IPS DF 6.9 (cell line): Measurements from ENCODE around the gene ABHD3.
"Not testable (repeated sequence)": the region's sequence is repeated elsewhere in the genome, so short reads cannot be mapped to it uniquely, and the experiment has no call there.

Experiments used
- DNase-seq: peaks from one replicate; pipeline ENCODE4 v3.0.0-alpha.2; 2013; ENCODE audit warnings: low read depth, low spot score
- H3K27ac ChIP-seq: one replicate; pipeline ENCODE4 v1.5.1; 2013; ENCODE audit warnings: low read length, control low read depth
- H3K27me3 ChIP-seq: 2 replicates; pipeline ENCODE4 v1.6.1; 2013; ENCODE audit warnings: mild to moderate bottlenecking, low read length; ENCODE audit not compliant: control insufficient read depth, insufficient read depth
- H3K36me3 ChIP-seq: 2 replicates; pipeline ENCODE4 v1.6.1; 2013; ENCODE audit warnings: low read length; ENCODE audit not compliant: control insufficient read depth, insufficient read depth
- H3K4me1 ChIP-seq: 2 replicates; pipeline ENCODE4 v1.6.1; 2013; ENCODE audit warnings: low read length; ENCODE audit not compliant: control insufficient read depth, insufficient read depth
- H3K4me3 ChIP-seq: 2 replicates; pipeline ENCODE4 v1.5.1; 2013; ENCODE audit warnings: mild to moderate bottlenecking, low read length
- H3K9me3 ChIP-seq: 2 replicates; pipeline ENCODE4 v1.6.1; 2013; ENCODE audit warnings: low read length, inconsistent platforms; ENCODE audit not compliant: control insufficient read depth, insufficient read depth
- WGBS: extraction: QIAGEN DNeasy Blood & Tissue Kit; methylation state at CpG from one replicate; pipeline ENCODE4 v1.1.7; 2013; ENCODE audit warnings: mixed read lengths, missing lambda C conversion rate; ENCODE audit not compliant: insufficient read length, insufficient coverage; 5-methylcytosine and 5-hydroxymethylcytosine counted together

The ABHD3 gene

GRCh38 chr18:21611401-21612124 lies 93.0 kb downstream of the ABHD3 start:
- H3K36me3 ChIP-seq, H3K27ac ChIP-seq, H3K4me1 ChIP-seq, H3K27me3 ChIP-seq, H3K4me3 ChIP-seq, DNase-seq, H3K9me3 ChIP-seq: not testable (repeated sequence)
- WGBS = no CpG with 5 or more reads among the region's 30 CpGs

- H3K36me3 ChIP-seq = no peaks in the 10 kb centered on the region
These were observed 99.4 kb downstream of the ABHD3 start for GRCh38 chr18:21605213-21605612.

GRCh38 chr18:21604671-21605070 lies 99.9 kb downstream of the ABHD3 start:
- Histone ChIP-seq H3K27ac (no peak overlapping the region), H3K4me3 (no peak overlapping the region), H3K4me1 (no peaks in the 10 kb centered on the region), H3K36me3 (no peaks in the 10 kb centered on the region), H3K9me3 (no peaks in the 10 kb centered on the region), H3K27me3 (no peaks in the 10 kb centered on the region)
- no CpG with 5 or more reads among the region's 2 CpGs for WGBS
- DNase-seq = no peak

More at GRCh38 chr18:21605213-21605612, 99.4 kb downstream of the ABHD3 start:
- Histone ChIP-seq H3K9me3 (no peaks in the 10 kb centered on the region), H3K27ac (no peak overlapping the region), H3K4me3 (no peak overlapping the region), H3K4me1 (no peaks in the 10 kb centered on the region), H3K27me3 (no peaks in the 10 kb centered on the region)
- no peak for DNase-seq

- no peak for DNase-seq
- no peak overlapping the region for H3K27ac ChIP-seq
- WGBS = no CpG with 5 or more reads among the region's 5 CpGs
- H3K27me3 ChIP-seq = no peaks in the 10 kb centered on the region
- no peaks in the 10 kb centered on the region; the same call in 1 of the 2 replicates for H3K4me1 ChIP-seq
- H3K4me3 ChIP-seq = no peak overlapping the region
- no peaks in the 10 kb centered on the region for H3K9me3 ChIP-seq
- H3K36me3 ChIP-seq = no peaks in the 10 kb centered on the region
These were observed 102.3 kb downstream of the ABHD3 start for GRCh38 chr18:21602299-21602587.
